ENCODE data around the gene GRB10. TPM values are rescaled to one million over a fixed set of nuclear protein-coding genes. Genes with fewer than 3 reads are reported as not detected.

The GRB10 gene
- total RNA-seq, 2 experiments from 2014 or later: 8.4 to 9.9 TPM

DNA sequence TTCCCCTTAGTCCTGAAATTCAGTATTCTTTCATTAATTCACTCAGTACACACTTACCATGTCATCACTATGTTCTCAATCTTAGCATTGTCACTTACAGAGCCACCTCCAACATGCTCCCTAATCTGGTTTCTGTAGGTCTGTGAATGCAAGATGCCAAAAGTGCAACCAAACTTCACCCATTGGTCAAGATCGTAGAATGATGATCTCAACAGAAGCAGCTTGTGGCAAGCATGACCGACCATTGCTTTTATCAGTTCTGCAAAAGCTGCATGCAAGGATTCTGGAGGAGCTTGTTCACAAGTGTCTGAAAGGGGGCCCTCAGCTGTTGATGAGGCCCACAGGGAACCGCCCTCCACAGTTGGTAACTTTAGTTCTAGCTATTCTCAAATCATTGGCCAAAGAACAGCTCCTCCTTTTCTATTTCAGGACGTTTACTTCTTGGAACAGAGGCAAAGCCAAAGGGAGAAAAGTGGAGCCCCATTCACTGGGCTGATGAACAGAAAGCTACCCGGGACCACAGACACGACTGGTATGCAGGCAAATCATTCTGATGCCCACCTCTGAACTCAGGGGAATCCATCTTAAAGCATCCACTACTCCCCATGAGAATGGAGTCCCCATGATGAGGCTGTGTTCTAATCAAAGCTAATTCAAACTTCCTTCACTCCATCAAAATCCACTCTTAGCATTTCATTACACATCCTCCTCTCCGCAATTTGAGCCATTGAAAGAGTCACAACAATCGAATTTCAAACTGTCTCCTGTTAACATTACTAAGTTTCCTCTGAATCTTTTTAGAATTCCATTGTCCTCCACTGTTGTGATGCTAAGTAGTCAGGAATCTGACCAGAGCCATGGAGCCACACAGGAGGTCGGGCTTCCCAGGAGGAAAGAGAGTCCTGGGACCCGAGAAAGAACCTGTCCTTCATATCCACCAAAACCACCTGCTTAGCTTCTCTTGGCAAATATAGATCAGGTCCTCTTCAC lies 13.9 kb downstream of the GRB10 start:
- ChIA-PET POLR2A (no interaction called here), CTCF (no interaction called here)
- H3K4me3 Mint-ChIP-seq: no peak overlapping the region
- no peaks in the 10 kb centered on the region for H3K4me1 Mint-ChIP-seq (ENCODE audit: low read depth)
- no peaks in the 10 kb centered on the region for H3K36me3 Mint-ChIP-seq
- intact Hi-C loops (cut with micrococcal nuclease): no loop called here
- no peak for DNase-seq
- H3K9me3 Mint-ChIP-seq: peaks cover 4% of the 10 kb centered on the region
- no peaks in the 10 kb centered on the region for H3K27me3 Mint-ChIP-seq
- H3K27ac Mint-ChIP-seq: no peak overlapping the region

DNA sequence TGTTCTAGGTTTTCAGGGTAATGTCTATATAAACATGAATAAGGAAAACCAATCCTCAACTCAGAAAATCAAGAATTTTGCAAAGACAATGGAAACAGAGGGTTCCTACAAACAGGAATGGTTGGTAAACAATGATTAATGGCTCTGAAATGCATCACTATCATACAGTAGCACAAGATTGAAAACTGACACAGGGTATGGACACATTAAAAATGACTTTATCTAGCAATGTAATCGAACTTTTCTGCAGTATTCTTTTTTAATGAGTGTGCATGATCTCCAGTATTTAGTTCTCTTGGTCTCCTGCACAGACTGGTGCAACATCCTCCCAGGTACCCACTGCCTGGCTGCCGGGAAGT lies 15.9 kb downstream of the GRB10 start:
- Mint-ChIP-seq H3K9me3 (peaks cover 4% of the 10 kb centered on the region), H3K27me3 (no peaks in the 10 kb centered on the region), H3K27ac (no peak overlapping the region), H3K4me3 (no peak overlapping the region), H3K4me1 (ENCODE audit: low read depth) (peaks cover 3% of the 10 kb centered on the region), H3K36me3 (no peaks in the 10 kb centered on the region)
- POLR2A ChIA-PET: no interaction called here
- DNase-seq: no peak
- CTCF ChIA-PET: no interaction called here
- intact Hi-C loops (cut with micrococcal nuclease): no loop called here

DNA sequence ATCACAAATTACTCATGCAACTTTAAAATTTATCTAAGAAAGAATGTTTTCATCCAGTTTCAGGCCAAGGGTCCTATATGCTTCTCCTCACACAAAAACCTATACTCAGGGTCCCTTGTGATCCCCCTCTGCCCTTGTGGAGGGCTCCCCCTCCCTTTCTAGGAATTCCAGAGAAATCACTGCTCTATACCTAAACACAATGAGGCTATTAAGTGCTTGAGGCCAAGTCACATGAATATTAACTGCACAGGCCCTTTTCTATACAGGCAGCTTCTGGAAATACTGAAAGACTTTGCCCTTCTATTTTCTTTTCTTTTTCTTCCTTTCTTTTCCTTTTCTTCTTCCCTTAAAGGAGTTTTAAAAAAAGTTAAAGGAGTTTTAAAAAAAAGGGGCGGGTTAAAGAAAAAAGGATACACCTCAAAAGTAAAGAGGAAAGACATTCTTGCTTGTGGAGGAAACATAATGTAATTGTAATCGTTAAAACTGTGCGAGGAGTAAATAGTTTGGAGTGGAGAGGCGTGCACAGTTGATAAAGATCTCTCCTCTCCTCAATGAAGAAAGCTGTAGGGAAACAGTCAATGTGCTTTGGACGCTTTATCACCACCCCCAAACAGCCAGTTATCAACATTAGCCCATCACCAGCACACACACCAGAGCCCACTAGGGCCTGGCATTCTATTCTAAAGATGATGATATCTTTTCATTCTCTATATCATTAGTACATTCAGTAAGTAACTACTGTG lies 16.4 kb downstream of the GRB10 start:
- DNase-seq: no peak
- Mint-ChIP-seq H3K27me3 (no peaks in the 10 kb centered on the region), H3K4me3 (no peak overlapping the region), H3K9me3 (peaks cover 4% of the 10 kb centered on the region), H3K27ac (no peak overlapping the region), H3K4me1 (ENCODE audit: low read depth) (peaks cover 9% of the 10 kb centered on the region), H3K36me3 (no peaks in the 10 kb centered on the region)
- ChIA-PET CTCF (no interaction called here), POLR2A (no interaction called here)
- intact Hi-C loops (cut with micrococcal nuclease): no loop called here

DNA sequence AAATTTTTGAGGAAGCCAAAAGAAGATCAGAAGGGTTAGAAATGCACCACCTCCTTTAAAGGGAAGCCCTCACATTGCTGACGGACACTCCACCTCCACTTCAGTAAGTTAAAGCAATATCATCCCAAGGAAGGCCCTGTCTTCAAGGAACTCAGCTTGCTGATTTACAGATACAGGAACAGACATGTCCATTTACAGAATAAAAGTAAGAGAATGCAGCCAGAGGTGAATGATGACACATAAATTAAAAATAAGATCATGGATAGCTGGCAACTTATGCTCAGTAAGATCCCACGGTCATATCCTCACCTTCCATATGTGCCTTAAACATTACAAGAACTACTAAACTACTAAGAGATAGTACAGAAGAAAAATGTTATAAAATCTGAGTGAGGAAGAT lies 20.4 kb downstream of the GRB10 start:
- CTCF ChIA-PET: no interaction called here

DNA sequence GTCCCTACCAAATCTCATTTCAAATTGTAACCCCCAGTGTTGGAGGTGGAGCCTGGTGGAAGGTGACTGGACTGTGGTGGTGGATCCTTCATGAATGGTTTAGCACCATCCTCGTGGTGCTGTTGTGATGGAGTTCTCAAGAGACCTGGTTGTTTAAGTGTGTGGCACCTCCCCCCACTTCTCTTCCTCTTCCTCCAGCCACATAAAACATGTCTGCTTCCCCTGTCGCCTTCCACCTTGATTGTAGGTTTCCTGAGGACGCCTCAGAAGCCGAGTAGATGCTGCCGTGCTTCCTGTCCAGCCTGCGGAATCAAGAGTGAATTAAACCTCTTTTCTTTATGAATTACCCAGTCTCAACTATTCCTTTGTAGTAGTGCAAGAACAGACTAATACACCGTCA lies 21.0 kb downstream of the GRB10 start:
- intact Hi-C loops (cut with micrococcal nuclease): no loop called here
- Mint-ChIP-seq H3K4me3 (no peak overlapping the region), H3K27ac (no peak overlapping the region), H3K36me3 (no peaks in the 10 kb centered on the region), H3K9me3 (peaks cover 4% of the 10 kb centered on the region), H3K27me3 (no peaks in the 10 kb centered on the region), H3K4me1 (ENCODE audit: low read depth) (peaks cover 10% of the 10 kb centered on the region)
- POLR2A ChIA-PET: no interaction called here
- no peak for DNase-seq
- CTCF ChIA-PET: no interaction called here

More for the DNA sequence above, 20.4 kb downstream of the GRB10 start:
- H3K4me3 Mint-ChIP-seq: no peak overlapping the region
- no peak for DNase-seq
- no peaks in the 10 kb centered on the region for H3K36me3 Mint-ChIP-seq
- no peaks in the 10 kb centered on the region for H3K27me3 Mint-ChIP-seq
- peaks cover 4% of the 10 kb centered on the region for H3K9me3 Mint-ChIP-seq
- intact Hi-C loops (cut with micrococcal nuclease): no loop called here
- H3K4me1 Mint-ChIP-seq (ENCODE audit: low read depth): peaks cover 10% of the 10 kb centered on the region
- no peak overlapping the region for H3K27ac Mint-ChIP-seq
- POLR2A ChIA-PET: no interaction called here

DNA sequence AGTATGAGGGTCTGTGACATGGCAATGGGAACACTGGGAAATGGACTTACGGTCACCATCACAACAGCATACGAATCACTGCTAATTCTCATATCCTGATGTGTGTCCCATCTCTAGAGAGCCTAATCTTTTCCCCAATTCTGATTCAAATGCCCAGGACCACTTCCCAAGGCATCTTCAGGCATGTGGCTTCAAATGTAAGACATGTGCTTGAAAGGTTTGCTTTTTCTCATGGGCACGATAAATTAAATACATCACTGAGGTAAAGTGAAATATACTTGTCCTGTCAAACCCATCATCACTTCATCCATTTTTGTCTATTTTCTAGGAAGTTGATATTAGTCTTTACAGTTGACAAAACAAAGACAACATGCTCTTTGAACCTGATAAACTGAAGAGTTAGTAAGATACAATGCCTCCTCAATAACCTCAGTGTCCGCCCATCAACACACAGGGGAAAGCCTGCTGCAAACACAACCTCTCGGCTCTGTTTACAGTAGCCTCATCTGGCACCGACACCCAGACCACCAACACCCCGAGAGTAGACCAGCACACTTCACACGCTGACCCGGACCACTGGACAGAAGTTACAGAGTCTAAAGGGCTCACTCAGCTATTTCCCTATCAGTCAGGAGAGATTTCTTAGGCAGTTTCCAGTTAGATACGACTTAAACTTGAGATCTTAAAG lies 24.8 kb downstream of the GRB10 start:
- intact Hi-C loops (cut with micrococcal nuclease): no loop called here
- ChIA-PET POLR2A (no interaction called here), CTCF (interaction anchor here (0.7 to 1.2 kb wide), 3 partner anchors 17 to 405 kb away, joined by 3 read pairs; no protein-coding TSS in a partner anchor)
- H3K4me3 Mint-ChIP-seq: no peak overlapping the region
- no peaks in the 10 kb centered on the region for H3K27me3 Mint-ChIP-seq
- no peak for DNase-seq
- no peaks in the 10 kb centered on the region for H3K9me3 Mint-ChIP-seq
- no peak overlapping the region for H3K27ac Mint-ChIP-seq
- peaks cover 16% of the 10 kb centered on the region for H3K4me1 Mint-ChIP-seq (ENCODE audit: low read depth)
- no peaks in the 10 kb centered on the region for H3K36me3 Mint-ChIP-seq

DNA sequence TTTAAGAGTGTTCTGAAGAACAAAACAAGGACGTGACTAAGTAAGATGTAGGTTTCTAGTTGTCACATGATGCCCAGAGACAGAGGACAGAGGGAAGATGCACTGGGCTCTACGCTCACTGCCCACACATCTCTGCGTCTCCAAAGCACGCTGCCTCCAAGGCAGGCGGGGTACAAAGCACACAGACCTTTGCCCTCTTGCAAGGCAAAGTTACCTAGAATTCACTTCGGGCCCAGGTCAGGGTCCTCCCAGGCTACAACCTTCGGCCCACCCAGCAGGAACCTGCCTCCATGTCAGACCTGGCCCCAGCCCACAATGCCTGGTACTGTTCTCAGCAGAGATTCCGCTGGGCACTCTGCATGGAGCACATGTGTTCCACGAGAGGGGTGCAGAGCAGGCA lies 26.5 kb downstream of the GRB10 start:
- intact Hi-C loops (cut with micrococcal nuclease): no loop called here
- POLR2A ChIA-PET: no interaction called here

DNA sequence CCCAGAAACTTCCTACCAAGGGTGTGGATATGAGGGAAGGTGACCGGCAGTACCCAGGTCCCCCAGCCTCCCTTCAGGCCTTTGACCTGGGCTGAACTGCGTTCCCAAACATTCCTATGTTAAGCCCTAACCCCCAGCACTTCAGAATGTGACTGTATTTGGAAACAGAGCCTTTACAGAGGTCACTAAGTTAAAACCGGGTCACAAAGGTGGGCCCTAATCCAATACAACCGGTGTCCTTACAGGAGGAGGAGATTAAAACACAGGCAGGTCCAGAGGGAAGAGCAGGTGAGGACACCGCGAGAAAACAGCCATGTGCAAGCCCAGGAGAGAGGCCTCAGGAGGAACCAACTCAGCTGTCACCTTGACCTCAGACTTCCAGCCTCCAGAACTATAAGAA lies 28.0 kb downstream of the GRB10 start:
- Mint-ChIP-seq H3K27ac (no peak overlapping the region), H3K36me3 (no peaks in the 10 kb centered on the region), H3K27me3 (no peaks in the 10 kb centered on the region), H3K9me3 (no peaks in the 10 kb centered on the region), H3K4me3 (no peak overlapping the region), H3K4me1 (ENCODE audit: low read depth) (peaks cover 6% of the 10 kb centered on the region)
- intact Hi-C loops (cut with micrococcal nuclease): no loop called here
- DNase-seq: no peak
- POLR2A ChIA-PET: no interaction called here
- CTCF ChIA-PET: no interaction called here

More for the DNA sequence above, 26.5 kb downstream of the GRB10 start:
- peaks cover 6% of the 10 kb centered on the region for H3K4me1 Mint-ChIP-seq (ENCODE audit: low read depth)
- H3K36me3 Mint-ChIP-seq: no peaks in the 10 kb centered on the region
- no peak for DNase-seq
- CTCF ChIA-PET: interaction anchor here (1.2 kb wide), 1 partner anchor 407 kb away, joined by 3 read pairs; no protein-coding TSS in a partner anchor
- H3K4me3 Mint-ChIP-seq: no peak overlapping the region
- no peak overlapping the region for H3K27ac Mint-ChIP-seq
- no peaks in the 10 kb centered on the region for H3K27me3 Mint-ChIP-seq
- H3K9me3 Mint-ChIP-seq: no peaks in the 10 kb centered on the region

DNA sequence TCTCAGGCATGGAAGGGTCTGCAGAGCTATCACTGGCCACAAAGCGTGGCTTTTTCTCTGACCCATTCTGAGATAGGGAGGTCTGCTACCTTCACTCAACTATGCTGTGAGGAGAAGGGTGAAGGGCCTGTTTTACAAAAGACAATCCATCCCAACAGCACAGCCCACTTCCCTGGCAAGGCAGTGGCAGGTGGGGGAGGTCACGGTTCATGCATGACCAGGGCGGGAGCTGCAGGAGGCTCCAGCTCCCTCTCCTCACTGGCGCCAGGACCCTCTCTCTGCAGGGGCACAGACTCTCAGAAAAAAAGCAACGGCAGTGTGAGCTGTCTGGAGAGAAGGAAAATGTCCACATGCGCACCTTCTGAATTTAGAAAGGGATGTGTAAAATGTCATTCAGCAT lies 28.5 kb downstream of the GRB10 start:
- intact Hi-C loops (cut with micrococcal nuclease): no loop called here
- H3K27me3 Mint-ChIP-seq: no peaks in the 10 kb centered on the region
- H3K4me1 Mint-ChIP-seq (ENCODE audit: low read depth): peaks cover 6% of the 10 kb centered on the region
- H3K4me3 Mint-ChIP-seq: no peak overlapping the region
- DNase-seq: no peak
- ChIA-PET POLR2A (no interaction called here), CTCF (no interaction called here)
- no peaks in the 10 kb centered on the region for H3K9me3 Mint-ChIP-seq
- no peaks in the 10 kb centered on the region for H3K36me3 Mint-ChIP-seq
- no peak overlapping the region for H3K27ac Mint-ChIP-seq

DNA sequence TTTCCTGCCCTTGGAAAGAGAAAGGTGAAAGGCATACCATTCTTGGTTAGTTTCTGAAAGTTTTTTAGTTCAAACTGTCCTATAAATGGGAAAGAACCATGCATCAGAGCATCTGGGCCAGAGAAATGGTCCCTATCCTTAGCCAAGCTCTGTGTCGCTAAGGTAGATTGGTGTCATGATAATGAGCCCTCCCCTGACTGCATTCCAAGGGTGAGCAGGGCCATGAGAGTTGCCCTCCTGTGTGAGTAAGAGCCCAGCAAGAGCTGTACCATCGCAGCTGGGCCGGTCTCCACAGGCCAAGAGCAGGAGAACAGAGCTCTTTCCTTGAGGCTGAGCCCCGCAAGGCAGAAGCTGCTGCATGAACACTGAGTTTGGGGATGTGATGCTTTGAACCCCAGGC lies 30.3 kb downstream of the GRB10 start:
- POLR2A ChIA-PET: no interaction called here
- Mint-ChIP-seq H3K27me3 (no peaks in the 10 kb centered on the region), H3K4me1 (ENCODE audit: low read depth) (peaks cover 6% of the 10 kb centered on the region), H3K36me3 (no peaks in the 10 kb centered on the region), H3K27ac (no peak overlapping the region), H3K9me3 (no peaks in the 10 kb centered on the region), H3K4me3 (no peak overlapping the region)
- intact Hi-C loops (cut with micrococcal nuclease): no loop called here
- CTCF ChIA-PET: no interaction called here
- DNase-seq: no peak

DNA sequence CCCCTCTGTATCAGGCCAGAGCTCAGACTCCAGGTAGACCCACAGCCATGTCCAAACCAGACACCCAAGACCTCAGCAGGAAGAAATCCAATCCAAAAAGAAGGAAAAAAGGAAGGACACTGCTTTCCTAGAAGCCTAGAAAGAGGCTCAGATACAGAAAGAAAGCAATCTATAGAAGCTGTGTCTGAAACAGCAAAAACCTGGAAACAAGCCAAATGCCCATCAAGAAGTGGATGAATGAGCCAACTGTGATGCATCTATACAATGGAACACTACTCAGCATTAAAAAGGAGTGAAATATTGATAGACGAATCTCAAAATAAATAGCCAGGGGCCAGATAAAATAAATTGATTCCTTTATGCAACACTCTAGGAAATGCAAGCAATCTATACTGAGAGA lies 31.6 kb downstream of the GRB10 start:
- Mint-ChIP-seq H3K4me1 (ENCODE audit: low read depth) (peaks cover 6% of the 10 kb centered on the region), H3K27me3 (no peaks in the 10 kb centered on the region), H3K36me3 (no peaks in the 10 kb centered on the region), H3K4me3 (no peak overlapping the region), H3K27ac (no peak overlapping the region), H3K9me3 (no peaks in the 10 kb centered on the region)
- ChIA-PET POLR2A (no interaction called here), CTCF (no interaction called here)
- DNase-seq: no peak
- intact Hi-C loops (cut with micrococcal nuclease): no loop called here

DNA sequence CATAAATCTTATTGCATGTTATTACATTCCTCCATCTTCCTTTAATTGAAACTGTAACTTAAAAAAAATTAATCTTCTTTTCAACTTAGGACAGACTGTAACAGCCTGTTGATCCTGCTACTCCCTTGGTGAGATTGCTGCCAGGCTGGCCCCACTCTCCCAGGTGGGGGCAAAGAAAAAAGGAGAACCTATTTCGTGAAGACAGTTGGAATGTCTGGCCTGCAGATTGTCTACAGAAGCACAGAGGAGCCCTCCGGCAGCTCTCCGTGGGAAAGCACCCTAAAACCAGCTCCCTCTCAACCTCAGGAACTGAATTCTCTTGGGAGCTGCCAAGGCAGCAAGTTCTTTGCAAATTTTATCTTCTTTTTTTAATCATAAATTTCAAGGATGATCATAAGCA lies 32.8 kb downstream of the GRB10 start:
- Mint-ChIP-seq H3K27me3 (no peaks in the 10 kb centered on the region), H3K4me3 (no peak overlapping the region), H3K36me3 (no peaks in the 10 kb centered on the region), H3K27ac (no peak overlapping the region), H3K4me1 (ENCODE audit: low read depth) (peaks cover 6% of the 10 kb centered on the region), H3K9me3 (no peaks in the 10 kb centered on the region)
- CTCF ChIA-PET: no interaction called here
- POLR2A ChIA-PET: no interaction called here
- intact Hi-C loops (cut with micrococcal nuclease): no loop called here
- no peak for DNase-seq
